Bronchus fibroblast of lung (primary cell): ENCODE data around the gene ELOF1. TPM values are rescaled to one million over a fixed set of nuclear protein-coding genes. Genes with fewer than 3 reads are reported as not detected.

Experiments used
- total RNA-seq: library from RNA; depleted of rRNA; stranded (reverse); fragments of >200 nt; gene quantifications from 2 replicates; pipeline ENCODE4 v1.2.3, GENCODE V29; 2015

The ELOF1 gene
- 61.2 and 69.8 TPM in 2 replicates for total RNA-seq

DNA sequence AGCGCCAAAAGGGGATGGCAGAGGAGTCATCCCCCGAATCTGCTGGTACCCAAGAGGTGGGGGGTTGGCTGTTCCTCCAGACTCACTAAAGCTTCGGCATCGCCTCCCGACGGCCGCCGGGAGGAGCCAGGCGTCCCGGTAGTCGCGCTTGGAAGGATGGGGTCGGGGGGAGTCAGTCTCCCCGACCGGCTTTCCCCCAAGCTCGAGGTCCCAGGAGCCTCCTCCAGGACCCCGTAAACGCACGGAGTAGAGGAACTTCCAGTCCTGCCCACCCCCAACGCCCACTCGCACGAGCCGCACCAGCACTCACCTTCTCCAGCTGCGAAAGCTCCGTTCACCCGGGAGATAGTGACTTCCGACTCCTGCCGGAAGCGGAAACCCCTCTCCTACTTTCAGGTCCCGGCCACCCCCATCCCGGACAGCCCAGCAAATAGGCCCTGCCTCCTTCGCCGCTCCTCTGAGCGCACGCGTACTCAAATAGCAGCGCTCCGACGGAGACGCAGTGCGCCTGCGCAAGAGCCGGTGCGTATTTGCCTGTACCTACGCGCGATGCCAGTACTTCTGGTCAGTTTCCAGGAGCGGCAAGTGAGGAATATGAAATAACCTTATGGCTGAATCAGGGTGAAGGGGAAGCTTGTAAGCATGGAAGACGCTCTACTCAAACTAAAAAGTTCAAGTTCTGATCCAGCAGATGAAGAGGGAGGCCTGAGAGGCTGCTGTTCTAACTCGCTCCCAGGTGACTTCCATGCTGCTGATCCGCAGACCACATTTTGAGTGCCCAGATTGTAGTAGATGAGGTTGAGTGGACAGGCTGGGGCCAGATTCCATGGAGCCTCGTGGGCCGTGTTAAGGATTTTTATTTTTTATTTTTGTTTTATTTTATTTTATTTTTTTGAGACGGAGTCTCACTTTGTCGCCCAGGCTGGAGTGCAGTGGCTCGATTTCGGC is at the start of gene ELOF1:
TSS of gene ELOF1 (minus strand) at position 350 of the 948 bp plus-strand sequence. CDS start 4,883 bp downstream, outside the sequence.

GRCh38 chr19:11597202-11598102 is 38.4 kb upstream of the ELOF1 start, which contains the start of gene ZNF627:
TSS of gene ZNF627 (plus strand) at chr19:11597483. CDS start at chr19:11597628, 145 bp downstream.

GRCh38 chr19:11577451-11578257 is 18.6 kb upstream of the ELOF1 start, which contains the start of gene ACP5:
TSS of gene ACP5 (minus strand) at chr19:11577645. CDS start at chr19:11577317, 328 bp downstream.

GRCh38 chr19:11538232-11539036 is 20.6 kb downstream of the ELOF1 start, which contains the start of gene CNN1:
TSS of gene CNN1 (plus strand) at chr19:11538851. CDS start at chr19:11538928, 77 bp downstream.

DNA sequence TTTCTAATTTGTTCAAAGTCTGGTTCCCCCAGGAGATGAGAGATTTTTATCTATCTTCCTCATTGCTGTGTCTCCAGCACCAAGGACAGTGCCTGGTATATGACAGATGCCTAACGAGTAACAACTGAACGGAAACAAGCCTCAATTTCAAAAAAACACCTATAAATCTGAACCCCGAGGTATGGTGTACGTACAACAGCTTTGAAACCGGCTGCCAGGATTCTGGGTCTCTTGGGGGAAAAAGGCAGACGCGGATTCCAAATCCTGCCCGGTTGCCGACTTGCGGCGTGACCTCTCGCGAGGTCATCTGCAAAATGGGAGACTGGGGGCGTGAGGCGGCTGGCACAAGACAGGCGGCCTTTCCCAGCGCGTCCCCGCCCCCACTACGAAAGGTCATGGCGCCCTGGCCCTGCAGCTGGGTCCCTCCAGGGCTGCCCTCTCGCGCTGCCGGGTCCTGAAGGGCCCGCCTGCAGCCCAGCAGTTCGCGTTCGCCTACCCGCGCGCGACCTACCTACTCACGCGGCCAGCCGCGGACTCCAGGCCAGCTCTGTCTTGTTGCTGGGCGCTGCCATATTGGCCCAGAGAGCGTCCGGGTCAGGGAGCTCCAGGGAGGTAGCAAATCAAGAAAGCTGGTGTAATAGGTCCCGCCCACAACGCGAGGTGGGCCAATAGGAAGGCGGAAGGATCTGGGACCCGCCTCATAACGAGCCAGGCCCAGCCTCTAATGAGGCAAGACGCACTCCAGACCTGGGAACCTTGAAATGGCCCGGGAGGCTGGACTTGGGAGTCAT is 30.3 kb downstream of the ELOF1 start, which contains the start of gene ECSIT:
TSS of gene ECSIT (minus strand) at position 584 of the 791 bp plus-strand sequence. CDS start 9,964 bp downstream, outside the sequence.

DNA sequence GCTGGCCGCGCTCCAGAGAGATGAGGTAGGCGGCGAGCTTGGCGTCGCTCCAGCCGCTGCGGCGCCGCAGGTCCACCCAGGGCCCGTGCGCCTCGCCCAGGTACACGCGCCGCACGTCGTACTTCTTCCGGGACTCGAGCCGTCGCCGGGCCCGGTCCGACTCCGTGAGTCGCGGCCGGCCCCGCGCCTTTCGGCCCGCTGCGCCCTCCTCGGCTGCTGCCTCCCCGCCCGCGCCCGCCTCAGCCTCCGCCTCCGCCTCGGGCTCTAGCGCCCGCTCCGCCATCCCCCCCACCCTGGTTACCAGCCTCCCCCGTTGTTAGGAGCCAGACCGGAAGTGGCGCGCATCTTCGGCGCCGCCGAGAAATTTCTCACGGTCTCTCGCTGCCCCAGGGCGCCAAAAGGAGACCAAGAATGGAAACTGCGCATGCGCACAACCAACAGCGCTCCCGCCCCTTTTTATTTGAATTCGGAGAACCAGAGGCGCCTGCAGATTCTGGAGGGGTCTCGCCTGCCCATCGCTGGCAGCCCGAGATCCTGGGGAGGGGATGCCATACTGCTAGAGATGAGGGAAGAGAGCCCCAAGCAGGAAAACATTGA is 53.4 kb downstream of the ELOF1 start, which contains the start of gene ZNF653:
TSS of gene ZNF653 (minus strand) at position 336 of the 597 bp plus-strand sequence. CDS start at position 283, 53 bp downstream.

Other genes with a start within 250 kb of the ELOF1 start
- gene RAB3D, start 219.6 kb downstream of the ELOF1 start, total RNA-seq: 4.0 and 5.5 TPM in 2 replicates
- gene TMEM205, start 213.0 kb downstream of the ELOF1 start, total RNA-seq: 135 and 145 TPM in 2 replicates
- 2.5 and 6.7 TPM in 2 replicates for gene CCDC159, start 212.7 kb downstream of the ELOF1 start, total RNA-seq
- 8.6 and 13.5 TPM in 2 replicates for gene PLPPR2, start 203.8 kb downstream of the ELOF1 start, total RNA-seq
- gene SWSAP1, start 184.6 kb downstream of the ELOF1 start, total RNA-seq: 1.7 and 2.1 TPM in 2 replicates
- 12.4 and 15.3 TPM in 2 replicates for gene EPOR, start 174.9 kb downstream of the ELOF1 start, total RNA-seq
- gene RGL3, start 139.9 kb downstream of the ELOF1 start, total RNA-seq: not detected in 2 replicates
- 0.15 and 0.17 TPM in 2 replicates for gene ODAD3, start 124.1 kb downstream of the ELOF1 start, total RNA-seq
- gene PRKCSH, start 123.6 kb downstream of the ELOF1 start, total RNA-seq: 171 and 176 TPM in 2 replicates
- not detected in 2 replicates for gene ELAVL3, start 78.2 kb downstream of the ELOF1 start, total RNA-seq
- 4.5 and 5.0 TPM in 2 replicates for gene ZNF653, start 53.4 kb downstream of the ELOF1 start, total RNA-seq
- 39.1 and 43.4 TPM in 2 replicates for gene ECSIT, start 30.1 kb downstream of the ELOF1 start, total RNA-seq
- 9.1 and 9.2 TPM in 2 replicates for gene CNN1, start 20.4 kb downstream of the ELOF1 start, total RNA-seq
- under 0.01 and 0.17 TPM in 2 replicates for gene ACP5, start 18.4 kb upstream of the ELOF1 start, total RNA-seq
- 11.1 and 12.2 TPM in 2 replicates for gene ZNF627, start 38.3 kb upstream of the ELOF1 start, total RNA-seq
- gene ZNF823, start 179.7 kb upstream of the ELOF1 start, total RNA-seq: 3.4 and 3.9 TPM in 2 replicates
- gene ZNF441, start 207.8 kb upstream of the ELOF1 start, total RNA-seq: 2.1 and 3.2 TPM in 2 replicates
- gene ZNF491, start 239.3 kb upstream of the ELOF1 start, total RNA-seq: 0.74 and 1.0 TPM in 2 replicates